ENCODE data around the gene MEX3C.

MEX3C gene

DNA sequence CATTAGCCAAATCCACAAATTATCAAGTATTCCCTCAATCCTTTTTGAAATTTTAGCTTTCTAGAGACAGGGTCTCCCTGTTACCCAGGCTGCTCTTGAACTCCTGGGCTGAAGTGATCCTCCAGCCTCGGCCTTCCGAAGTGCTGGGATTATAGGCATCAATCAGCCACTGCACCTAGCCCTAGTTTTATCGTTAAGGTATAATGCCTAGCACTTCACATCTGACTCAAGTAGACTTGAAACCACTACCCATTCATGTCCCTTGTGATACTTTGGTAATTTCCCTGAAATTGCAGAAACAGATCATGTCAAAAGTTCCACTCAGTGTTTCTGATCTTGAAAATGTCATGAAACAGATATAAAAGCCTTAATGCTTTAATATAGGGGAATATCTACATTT is 26.3 kb downstream of the MEX3C start:
- Histone ChIP-seq H3K4me3 (ENCODE audit: low read length, poor library complexity, severe bottlenecking) (no peak overlapping the region), H3F3A (ENCODE audit: low read depth) (no peaks in the 10 kb centered on the region), H3K4me1 (ENCODE audit: insufficient read depth, low read length, poor library complexity, severe bottlenecking) (no peaks in the 10 kb centered on the region), H3K27me3 (ENCODE audit: insufficient read depth, low read length, poor library complexity, severe bottlenecking) (no peaks in the 10 kb centered on the region), H3K9me2 (replicated peaks; ENCODE audit: low read depth, low read length) (no peaks in the 10 kb centered on the region), H3K9me3 (ENCODE audit: insufficient read depth, low read depth, low read length) (no peaks in the 10 kb centered on the region), H2AFZ (ENCODE audit: low read length) (no peak overlapping the region), H3K79me2 (ENCODE audit: insufficient read depth, low read length) (peaks cover 34% of the 10 kb centered on the region; the same call in 1 of the 2 replicates), H3K4me2 (ENCODE audit: low read depth, low read length, poor library complexity, severe bottlenecking) (no peak overlapping the region), H4K20me1 (ENCODE audit: insufficient read depth, low read length, poor library complexity, severe bottlenecking) (peaks cover 49% of the 10 kb centered on the region), H3K36me3 (ENCODE audit: insufficient read depth, low read length) (peaks cover 37% of the 10 kb centered on the region; the same call in 1 of the 2 replicates), H3K9ac (ENCODE audit: low read depth, low read length, poor library complexity, severe bottlenecking) (no peak overlapping the region)
- TF ChIP-seq, protein P1, sequence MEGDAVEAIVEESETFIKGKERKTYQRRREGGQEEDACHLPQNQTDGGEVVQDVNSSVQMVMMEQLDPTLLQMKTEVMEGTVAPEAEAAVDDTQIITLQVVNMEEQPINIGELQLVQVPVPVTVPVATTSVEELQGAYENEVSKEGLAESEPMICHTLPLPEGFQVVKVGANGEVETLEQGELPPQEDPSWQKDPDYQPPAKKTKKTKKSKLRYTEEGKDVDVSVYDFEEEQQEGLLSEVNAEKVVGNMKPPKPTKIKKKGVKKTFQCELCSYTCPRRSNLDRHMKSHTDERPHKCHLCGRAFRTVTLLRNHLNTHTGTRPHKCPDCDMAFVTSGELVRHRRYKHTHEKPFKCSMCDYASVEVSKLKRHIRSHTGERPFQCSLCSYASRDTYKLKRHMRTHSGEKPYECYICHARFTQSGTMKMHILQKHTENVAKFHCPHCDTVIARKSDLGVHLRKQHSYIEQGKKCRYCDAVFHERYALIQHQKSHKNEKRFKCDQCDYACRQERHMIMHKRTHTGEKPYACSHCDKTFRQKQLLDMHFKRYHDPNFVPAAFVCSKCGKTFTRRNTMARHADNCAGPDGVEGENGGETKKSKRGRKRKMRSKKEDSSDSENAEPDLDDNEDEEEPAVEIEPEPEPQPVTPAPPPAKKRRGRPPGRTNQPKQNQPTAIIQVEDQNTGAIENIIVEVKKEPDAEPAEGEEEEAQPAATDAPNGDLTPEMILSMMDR (conservative IDR thresholded peaks at IDR 0.05; ENCODE audit: low read length), result no peak
- no peak for TF ChIP-seq EZH2phosphoT487 (IDR thresholded peaks at IDR 0.05; ENCODE audit: borderline replicate concordance)

DNA sequence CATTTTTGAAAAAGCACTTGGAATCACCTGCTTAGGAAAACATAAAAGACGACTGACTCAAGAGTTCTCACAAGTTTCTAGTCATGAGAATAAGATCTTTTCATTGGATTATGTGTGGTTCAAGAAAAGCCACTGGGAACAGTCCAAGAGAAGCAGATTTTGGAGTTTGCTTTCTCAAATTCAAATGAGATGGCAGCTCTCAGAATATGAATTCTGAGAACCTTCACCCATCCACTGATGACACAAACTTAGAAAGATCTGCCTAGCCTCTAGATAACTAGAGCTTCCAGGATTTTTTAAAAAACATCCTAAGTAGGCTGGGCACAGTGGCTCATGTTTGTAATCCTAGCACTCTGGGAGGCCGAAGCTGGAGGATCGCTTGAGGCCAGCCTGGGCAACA is 26.8 kb downstream of the MEX3C start:
- no peak overlapping the region for H3K4me3 ChIP-seq (ENCODE audit: low read length, poor library complexity, severe bottlenecking)
- H3K79me2 ChIP-seq (ENCODE audit: insufficient read depth, low read length), result peaks cover 30% of the 10 kb centered on the region; the same call in 1 of the 2 replicates

DNA sequence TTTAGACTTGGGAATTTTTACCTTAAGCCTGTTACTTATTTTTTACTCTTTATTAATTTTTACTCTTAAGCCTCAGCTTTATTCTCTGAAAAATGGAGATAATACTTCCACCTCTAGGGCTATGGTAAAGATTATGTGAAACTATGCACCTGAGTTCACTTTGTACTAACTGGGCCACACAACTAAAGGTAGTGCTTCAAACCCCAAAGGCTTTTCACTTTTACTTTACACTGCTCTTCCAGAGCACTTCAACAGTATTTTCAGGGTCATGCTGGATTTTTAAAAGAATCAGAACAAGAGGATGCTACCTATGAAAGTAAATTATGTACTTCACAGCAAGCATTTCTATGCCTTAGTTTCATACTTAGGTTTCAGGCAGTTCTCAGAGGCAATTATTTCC is 27.8 kb downstream of the MEX3C start:
- Histone ChIP-seq H3K9me3 (ENCODE audit: insufficient read depth, low read depth, low read length) (no peaks in the 10 kb centered on the region), H3K4me2 (ENCODE audit: low read depth, low read length, poor library complexity, severe bottlenecking) (no peak overlapping the region), H3K9me2 (replicated peaks; ENCODE audit: low read depth, low read length) (no peaks in the 10 kb centered on the region), H3K4me3 (ENCODE audit: low read length, poor library complexity, severe bottlenecking) (no peak overlapping the region), H3K36me3 (ENCODE audit: insufficient read depth, low read length) (peaks cover 22% of the 10 kb centered on the region; the same call in 1 of the 2 replicates), H3K27me3 (ENCODE audit: insufficient read depth, low read length, poor library complexity, severe bottlenecking) (no peaks in the 10 kb centered on the region), H3F3A (ENCODE audit: low read depth) (no peaks in the 10 kb centered on the region), H3K79me2 (ENCODE audit: insufficient read depth, low read length) (peaks cover 21% of the 10 kb centered on the region; the same call in 1 of the 2 replicates), H4K20me1 (ENCODE audit: insufficient read depth, low read length, poor library complexity, severe bottlenecking) (peaks cover 34% of the 10 kb centered on the region), H2AFZ (ENCODE audit: low read length) (no peak overlapping the region), H3K4me1 (ENCODE audit: insufficient read depth, low read length, poor library complexity, severe bottlenecking) (no peaks in the 10 kb centered on the region), H3K9ac (ENCODE audit: low read depth, low read length, poor library complexity, severe bottlenecking) (no peak overlapping the region)
- no peak for TF ChIP-seq EZH2phosphoT487 (IDR thresholded peaks at IDR 0.05; ENCODE audit: borderline replicate concordance)
- TF ChIP-seq, protein P1 (conservative IDR thresholded peaks at IDR 0.05; ENCODE audit: low read length), result no peak

More for the DNA sequence above, 26.8 kb downstream of the MEX3C start:
- H4K20me1 ChIP-seq (ENCODE audit: insufficient read depth, low read length, poor library complexity, severe bottlenecking), result peaks cover 43% of the 10 kb centered on the region
- no peak overlapping the region for H3K9ac ChIP-seq (ENCODE audit: low read depth, low read length, poor library complexity, severe bottlenecking)
- H3K4me1 ChIP-seq (ENCODE audit: insufficient read depth, low read length, poor library complexity, severe bottlenecking), result no peaks in the 10 kb centered on the region
- H2AFZ ChIP-seq (ENCODE audit: low read length), result no peak overlapping the region
- H3K9me2 ChIP-seq (replicated peaks; ENCODE audit: low read depth, low read length), result no peaks in the 10 kb centered on the region
- no peaks in the 10 kb centered on the region for H3F3A ChIP-seq (ENCODE audit: low read depth)
- no peak overlapping the region for H3K4me2 ChIP-seq (ENCODE audit: low read depth, low read length, poor library complexity, severe bottlenecking)
- H3K27me3 ChIP-seq (ENCODE audit: insufficient read depth, low read length, poor library complexity, severe bottlenecking), result no peaks in the 10 kb centered on the region
- H3K36me3 ChIP-seq (ENCODE audit: insufficient read depth, low read length), result peaks cover 31% of the 10 kb centered on the region; the same call in 1 of the 2 replicates
- no peaks in the 10 kb centered on the region for H3K9me3 ChIP-seq (ENCODE audit: insufficient read depth, low read depth, low read length)
- TF ChIP-seq, protein P1 (conservative IDR thresholded peaks at IDR 0.05; ENCODE audit: low read length), result no peak
- no peak for TF ChIP-seq EZH2phosphoT487 (IDR thresholded peaks at IDR 0.05; ENCODE audit: borderline replicate concordance)
